SU-DHL-6 (cell line): ENCODE measurements around the gene PIGR.

Experiments
- EZH2phosphoT487 ChIP-seq: fragments of 200-600 bp; sonication (generic), shearing (Covaris generic); conservative IDR thresholded peaks from 2 replicates; pipeline ENCODE4 v1.6.1; 2018; ENCODE audit warnings: mild to moderate bottlenecking, antibody characterized with exemption, low read length, moderate library complexity, mixed read lengths
- TF ChIP-seq, protein P1 (sequence below): fragments of 200-600 bp; sonication (generic); IDR thresholded peaks from one replicate; pipeline ENCODE4 v1.5.1; 2017; ENCODE audit warnings: antibody characterized with exemption, mild to moderate bottlenecking, low read length, moderate library complexity; ENCODE audit not compliant: insufficient read depth, poor library complexity, severe bottlenecking

DNA sequence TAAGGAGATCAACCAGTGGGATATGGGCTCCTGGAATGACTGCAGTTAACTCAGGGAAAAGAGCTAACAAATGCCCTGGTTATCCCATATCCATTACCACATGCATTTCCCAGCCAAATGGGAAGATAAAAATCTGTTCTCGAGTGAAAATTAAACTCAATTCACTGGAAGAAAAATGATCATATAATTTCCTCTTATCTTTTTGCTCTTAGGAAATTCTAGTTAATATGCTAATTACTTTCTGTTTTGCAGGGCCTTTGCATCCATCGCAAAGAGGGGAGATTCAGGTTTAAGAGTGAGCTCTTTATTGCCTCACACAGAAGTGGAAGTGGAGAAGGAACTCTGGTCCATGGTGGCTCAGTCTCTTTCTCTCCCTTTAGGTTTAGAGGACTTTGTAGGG, 52.9 kb downstream of the PIGR start:
- TF ChIP-seq, protein P1, sequence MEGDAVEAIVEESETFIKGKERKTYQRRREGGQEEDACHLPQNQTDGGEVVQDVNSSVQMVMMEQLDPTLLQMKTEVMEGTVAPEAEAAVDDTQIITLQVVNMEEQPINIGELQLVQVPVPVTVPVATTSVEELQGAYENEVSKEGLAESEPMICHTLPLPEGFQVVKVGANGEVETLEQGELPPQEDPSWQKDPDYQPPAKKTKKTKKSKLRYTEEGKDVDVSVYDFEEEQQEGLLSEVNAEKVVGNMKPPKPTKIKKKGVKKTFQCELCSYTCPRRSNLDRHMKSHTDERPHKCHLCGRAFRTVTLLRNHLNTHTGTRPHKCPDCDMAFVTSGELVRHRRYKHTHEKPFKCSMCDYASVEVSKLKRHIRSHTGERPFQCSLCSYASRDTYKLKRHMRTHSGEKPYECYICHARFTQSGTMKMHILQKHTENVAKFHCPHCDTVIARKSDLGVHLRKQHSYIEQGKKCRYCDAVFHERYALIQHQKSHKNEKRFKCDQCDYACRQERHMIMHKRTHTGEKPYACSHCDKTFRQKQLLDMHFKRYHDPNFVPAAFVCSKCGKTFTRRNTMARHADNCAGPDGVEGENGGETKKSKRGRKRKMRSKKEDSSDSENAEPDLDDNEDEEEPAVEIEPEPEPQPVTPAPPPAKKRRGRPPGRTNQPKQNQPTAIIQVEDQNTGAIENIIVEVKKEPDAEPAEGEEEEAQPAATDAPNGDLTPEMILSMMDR, result no peak
- no peak for TF ChIP-seq EZH2phosphoT487
